OCI-LY7 (cell line): ENCODE measurements around the gene CTNND2. TPM values are rescaled to one million over a fixed set of nuclear protein-coding genes. Genes with fewer than 3 reads are reported as not detected.

Experiments used
- BruUV-seq: library from RNA; stranded (reverse); fragments of 400-500 nt; replicated peaks from 2 replicates; lab custom pipeline; 2021; lab: Mats Ljungman, UMichigan
- CTCF ChIA-PET: fragments of 300-600 bp; sonication (Branson Sonifier 250); formaldehyde crosslinking; loops from one replicate; lab custom pipeline; 2022; ENCODE audit warnings: antibody characterized with exemption; ENCODE audit not compliant: unreplicated experiment; lab: Charles Lee
- POLR2A ChIA-PET: fragments of 300-600 bp; sonication (Branson Sonifier 250); formaldehyde crosslinking; loops from one replicate; lab custom pipeline; 2022; ENCODE audit warnings: antibody characterized with exemption; lab: Charles Lee
- DNase-seq: peaks from one replicate; pipeline ENCODE4 v3.0.0-alpha.2; 2015; ENCODE audit warnings: low spot score
- H2AFZ ChIP-seq: fragments of 200-600 bp; sonication (generic), shearing (Covaris generic); 2 replicates; pipeline ENCODE4 v1.6.1; 2014; ENCODE audit warnings: mild to moderate bottlenecking, antibody characterized with exemption, low read length, moderate library complexity
- H3K27ac ChIP-seq: fragments of 200-600 bp; sonication (generic); 2 replicates; pipeline ENCODE4 v1.5.1; 2014; ENCODE audit warnings: mixed run types, low read depth, mild to moderate bottlenecking, moderate library complexity, low read length, inconsistent platforms; ENCODE audit not compliant: poor library complexity, severe bottlenecking
- H3K36me3 ChIP-seq: fragments of 200-600 bp; sonication (generic); 2 replicates; pipeline ENCODE4 v1.6.1; 2014; ENCODE audit warnings: mild to moderate bottlenecking, antibody characterized with exemption, low read length, moderate library complexity, mixed read lengths; ENCODE audit not compliant: insufficient read depth
- H3K4me1 ChIP-seq: fragments of 200-600 bp; sonication (generic); 2 replicates; pipeline ENCODE4 v1.5.1; 2014; ENCODE audit warnings: mild to moderate bottlenecking, low read length; ENCODE audit not compliant: insufficient read depth, poor library complexity, severe bottlenecking
- H3K4me2 ChIP-seq: fragments of 200-600 bp; sonication (generic); 2 replicates; pipeline ENCODE4 v1.6.1; 2014; ENCODE audit warnings: mild to moderate bottlenecking, low read length
- H3K4me3 ChIP-seq: fragments of 200-600 bp; sonication (generic); 2 replicates; pipeline ENCODE4 v1.5.1; 2014; ENCODE audit warnings: mild to moderate bottlenecking, low read depth, low read length; ENCODE audit not compliant: poor library complexity, severe bottlenecking
- H3K79me2 ChIP-seq: fragments of 200-600 bp; sonication (generic); 2 replicates; pipeline ENCODE4 v1.6.1; 2016; ENCODE audit warnings: low read depth, mild to moderate bottlenecking, low read length, moderate library complexity, mixed read lengths; ENCODE audit not compliant: insufficient read depth
- H3K9me2 ChIP-seq: fragments of 200-600 bp; sonication (generic); 2 replicates; pipeline ENCODE4 v1.6.1; 2016; ENCODE audit warnings: mild to moderate bottlenecking, low read length, mixed read lengths; ENCODE audit not compliant: insufficient read depth
- H3K9me3 ChIP-seq: fragments of 200-600 bp; sonication (generic); 2 replicates; pipeline ENCODE4 v1.6.1; 2014; ENCODE audit warnings: mild to moderate bottlenecking, mixed run types, low read length, mixed read lengths
- H4K20me1 ChIP-seq: fragments of 200-600 bp; sonication (generic); 2 replicates; pipeline ENCODE4 v1.6.1; 2014; ENCODE audit warnings: mild to moderate bottlenecking, antibody characterized with exemption, low read length, moderate library complexity, mixed read lengths; ENCODE audit not compliant: insufficient read depth
- CTCF ChIP-seq: fragments of 200-600 bp; sonication (generic); conservative IDR thresholded peaks from 2 replicates; pipeline ENCODE4 v1.5.1; 2014; ENCODE audit warnings: mild to moderate bottlenecking, antibody characterized with exemption, low read length, moderate library complexity, mixed read lengths
- EZH2phosphoT487 ChIP-seq: fragments of 200-600 bp; sonication (generic); IDR thresholded peaks from 2 replicates; pipeline ENCODE4 v1.6.1; 2018; ENCODE audit warnings: low read depth, borderline replicate concordance, mild to moderate bottlenecking, mixed run types, antibody characterized with exemption, low read length, moderate library complexity, mixed read lengths
- intact Hi-C: fragments of 100-400 bp; cut with micrococcal nuclease; formaldehyde crosslinking; loops from one replicate; pipeline ENCODE4 v1.10.0; 2022; ENCODE audit not compliant: unreplicated experiment
- total RNA-seq, 2 experiments: library from RNA; depleted of rRNA in 1 of 2; stranded (reverse); fragments of >200 nt in 1 of 2; shearing (Covaris generic) in 1 of 2; gene quantifications; 2 replicates each; pipeline ENCODE4 v1.2.3, GENCODE V29; 2014 to 2022

Gene CTNND2
- total RNA-seq, 2 experiments from 2014 or later: not detected

- H3K79me2 ChIP-seq: no peaks in the 10 kb centered on the region
- H3K4me2 ChIP-seq: no peak overlapping the region
- no peaks in the 10 kb centered on the region for H3K9me2 ChIP-seq
- no peaks in the 10 kb centered on the region for H3K9me3 ChIP-seq
- H2AFZ ChIP-seq: no peak overlapping the region
- no peaks in the 10 kb centered on the region for H3K36me3 ChIP-seq
- H3K4me1 ChIP-seq: no peaks in the 10 kb centered on the region
- H3K27ac ChIP-seq: no peak overlapping the region
- no peaks in the 10 kb centered on the region for H4K20me1 ChIP-seq
- POLR2A ChIA-PET: interaction anchor here (1.2 kb wide), 1 partner anchor 124 kb away, joined by 4 read pairs; no protein-coding TSS in a partner anchor
- TF ChIP-seq EZH2phosphoT487: no peak
- TF ChIP-seq CTCF: no peak
- intact Hi-C loops: no loop called here
- no peak for DNase-seq
- BruUV-seq: no TSS peak
- H3K4me3 ChIP-seq: no peak overlapping the region
- CTCF ChIA-PET: no interaction called here
These were observed 49.3 kb downstream of the CTNND2 start for GRCh38 chr5:11854936-11855335.

GRCh38 chr5:11853796-11854195, 50.5 kb downstream of the CTNND2 start:
- ChIA-PET POLR2A (no interaction called here), CTCF (no interaction called here)
- TF ChIP-seq EZH2phosphoT487: no peak
- TF ChIP-seq CTCF: no peak
- no TSS peak for BruUV-seq
- Histone ChIP-seq H3K4me1 (no peaks in the 10 kb centered on the region), H3K9me3 (no peaks in the 10 kb centered on the region), H3K9me2 (no peaks in the 10 kb centered on the region), H3K36me3 (no peaks in the 10 kb centered on the region), H3K4me3 (no peak overlapping the region), H3K27ac (no peak overlapping the region), H4K20me1 (no peaks in the 10 kb centered on the region), H3K4me2 (no peak overlapping the region), H3K79me2 (no peaks in the 10 kb centered on the region), H2AFZ (no peak overlapping the region)
- DNase-seq: no peak
- intact Hi-C loops: no loop called here

- no TSS peak for BruUV-seq
- Histone ChIP-seq H3K4me2 (no peak overlapping the region), H3K9me3 (no peaks in the 10 kb centered on the region), H3K79me2 (no peaks in the 10 kb centered on the region), H2AFZ (no peak overlapping the region), H3K9me2 (no peaks in the 10 kb centered on the region), H3K36me3 (no peaks in the 10 kb centered on the region), H3K4me1 (no peaks in the 10 kb centered on the region), H3K4me3 (no peak overlapping the region), H3K27ac (no peak overlapping the region), H4K20me1 (no peaks in the 10 kb centered on the region)
- ChIA-PET CTCF (no interaction called here), POLR2A (no interaction called here)
- no peak for DNase-seq
- no peak for TF ChIP-seq CTCF
- TF ChIP-seq EZH2phosphoT487: no peak
- intact Hi-C loops: no loop called here
These were observed 51.1 kb downstream of the CTNND2 start for GRCh38 chr5:11853140-11853539.
